GM12864 (cell line): Measurements from ENCODE around the gene CELSR2.

ENCODE experiments used
- DNase-seq: peaks from one replicate; pipeline ENCODE4 v3.0.0-alpha.2; 2011; ENCODE audit warnings: low read depth
- H3K4me3 ChIP-seq: 2 replicates; pipeline ENCODE4 v1.5.1; 2011; ENCODE audit warnings: mild to moderate bottlenecking, low read depth, low read length, control low read depth
- CTCF ChIP-seq: IDR thresholded peaks from 2 replicates; pipeline ENCODE4 v1.5.1; 2011; ENCODE audit warnings: low read depth, mild to moderate bottlenecking, moderate library complexity, low read length, control low read depth, inconsistent platforms; ENCODE audit errors: missing control alignments

Gene CELSR2

GRCh38 chr1:109314795-109315194 lies 65.5 kb downstream of the CELSR2 start:
- no peak for TF ChIP-seq CTCF
- no peak overlapping the region for H3K4me3 ChIP-seq
- DNase-seq: no peak

GRCh38 chr1:109315288-109315687 lies 65.9 kb downstream of the CELSR2 start:
- TF ChIP-seq CTCF: no peak
- no peak for DNase-seq
- no peak overlapping the region for H3K4me3 ChIP-seq

- TF ChIP-seq CTCF: no peak
- H3K4me3 ChIP-seq: no peak overlapping the region
- DNase-seq: no peak
Measured at GRCh38 chr1:109316506-109316905, 67.2 kb downstream of the CELSR2 start.

- DNase-seq: no peak
- TF ChIP-seq CTCF: no peak
- no peak overlapping the region for H3K4me3 ChIP-seq
Measured at GRCh38 chr1:109319114-109319513, 69.8 kb downstream of the CELSR2 start.

- no peak overlapping the region for H3K4me3 ChIP-seq
- no peak for TF ChIP-seq CTCF
- DNase-seq: no peak
Measured at GRCh38 chr1:109322974-109323373, 73.6 kb downstream of the CELSR2 start.
